Omental fat pad (tissue), 4 donors: ENCODE measurements around the gene GRID1. TPM values are rescaled to one million over a fixed set of nuclear protein-coding genes. Genes with fewer than 3 reads are reported as not detected.
A peak's percentile ranks its signal among the peaks of the same experiment; 100 is the strongest.

Source experiments
- ATAC-seq: fragments of 150-250 bp; one replicate; pipeline ENCODE4 v1.9.1; 2016; ENCODE audit warnings: mild to moderate bottlenecking, moderate library complexity; ENCODE audit not compliant: low FRiP score
- DNase-seq: peaks from one replicate; pipeline ENCODE4 v3.0.0-alpha.2; 2019; ENCODE audit warnings: low spot score
- small RNA-seq: library from RNA; depleted of rRNA; stranded (forward); fragments of <200 nt; gene quantifications from one replicate; pipeline ENCODE3, GENCODE V24; 2016
- total RNA-seq, 4 donors: library from RNA; depleted of rRNA; stranded (reverse); fragments of >200 nt; gene quantifications; one replicate each; pipeline ENCODE4 v1.1.0, GENCODE V29; 2016
- TF ChIP-seq, protein P1 (sequence below), 3 donors: fragments of 450-650 bp; IDR thresholded peaks; one replicate each; pipeline ENCODE4 v1.5.1; 2016 to 2017; ENCODE audit warnings: antibody characterized with exemption in 3 of 3, mild to moderate bottlenecking in 3 of 3, moderate library complexity in 2 of 3

Gene GRID1
- total RNA-seq, 4 donors from 2014 or later: 1.5 to 3.5 (median 2.4) TPM

- no peak for DNase-seq
- TF ChIP-seq, protein P1, sequence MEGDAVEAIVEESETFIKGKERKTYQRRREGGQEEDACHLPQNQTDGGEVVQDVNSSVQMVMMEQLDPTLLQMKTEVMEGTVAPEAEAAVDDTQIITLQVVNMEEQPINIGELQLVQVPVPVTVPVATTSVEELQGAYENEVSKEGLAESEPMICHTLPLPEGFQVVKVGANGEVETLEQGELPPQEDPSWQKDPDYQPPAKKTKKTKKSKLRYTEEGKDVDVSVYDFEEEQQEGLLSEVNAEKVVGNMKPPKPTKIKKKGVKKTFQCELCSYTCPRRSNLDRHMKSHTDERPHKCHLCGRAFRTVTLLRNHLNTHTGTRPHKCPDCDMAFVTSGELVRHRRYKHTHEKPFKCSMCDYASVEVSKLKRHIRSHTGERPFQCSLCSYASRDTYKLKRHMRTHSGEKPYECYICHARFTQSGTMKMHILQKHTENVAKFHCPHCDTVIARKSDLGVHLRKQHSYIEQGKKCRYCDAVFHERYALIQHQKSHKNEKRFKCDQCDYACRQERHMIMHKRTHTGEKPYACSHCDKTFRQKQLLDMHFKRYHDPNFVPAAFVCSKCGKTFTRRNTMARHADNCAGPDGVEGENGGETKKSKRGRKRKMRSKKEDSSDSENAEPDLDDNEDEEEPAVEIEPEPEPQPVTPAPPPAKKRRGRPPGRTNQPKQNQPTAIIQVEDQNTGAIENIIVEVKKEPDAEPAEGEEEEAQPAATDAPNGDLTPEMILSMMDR (IDR thresholded peaks at IDR 0.05): no peak
- ATAC-seq: no peak
Observed at GRCh38 chr10:85557706-85558105, 808.9 kb downstream of the GRID1 start.

DNA sequence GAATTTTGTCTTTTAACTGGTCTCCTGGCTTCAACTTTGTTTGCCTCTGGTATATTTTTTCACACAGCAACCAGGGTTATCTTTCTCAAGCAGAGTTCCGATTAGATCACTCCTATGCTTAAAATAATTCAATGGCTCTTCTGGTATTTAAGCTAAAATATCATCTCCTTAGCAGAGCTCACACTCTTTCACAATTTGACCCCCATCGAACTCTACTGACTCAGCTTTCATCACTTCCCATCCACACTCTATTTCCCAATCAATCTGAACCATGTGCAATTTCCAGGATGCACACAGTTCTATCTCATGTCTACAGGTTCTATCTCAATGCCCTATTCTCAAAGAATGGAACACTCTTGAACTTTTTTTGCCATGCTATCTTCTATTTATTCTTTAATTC, 809.5 kb downstream of the GRID1 start:
- DNase-seq (no peak), ATAC-seq (peak; percentile 66)
- TF ChIP-seq, protein P1 (IDR thresholded peaks at IDR 0.05): no peak

Small RNA genes lying within 50 kb of the gene (small RNA-seq; reads per million reads assigned to genes)
- gene MIR346: not detected
- not detected for gene RF02271
- gene RN7SKP238: not detected
- not detected for gene RNA5SP322

Other genes starting within 250 kb of the GRID1 start
- 10 to 100 TPM; 29.8 to 61.5 (median 40.1) TPM for gene WAPL, start 155.0 kb upstream of the GRID1 start, total RNA-seq